MCF 10A (cell line): Measurements from ENCODE around the gene PRKACA. TPM values are rescaled to one million over a fixed set of nuclear protein-coding genes. Genes with fewer than 3 reads are reported as not detected.

Experiments used
- BruUV-seq: library from RNA; stranded (reverse); fragments of 400-500 nt; replicated peaks from 2 replicates; lab custom pipeline; 2021; lab: Mats Ljungman, UMichigan
- CTCF ChIA-PET: fragments of 300-600 bp; sonication (Branson Sonifier 250); formaldehyde crosslinking; extraction: SDS; loops from one replicate; lab custom pipeline; 2021; ENCODE audit warnings: antibody characterized with exemption, inconsistent platforms; lab: Yijun Ruan, JAX
- POLR2A ChIA-PET: fragments of 300-600, 350-650 bp; sonication (Branson Sonifier 250); formaldehyde crosslinking; extraction: SDS; loops from one replicate; lab custom pipeline; 2020; ENCODE audit warnings: antibody characterized with exemption, inconsistent platforms; lab: Yijun Ruan, JAX
- DNase-seq: peaks from one replicate; pipeline ENCODE4 v3.0.0-alpha.2; 2018; ENCODE audit not compliant: unreplicated experiment
- H3K27ac Mint-ChIP-seq: one replicate; pipeline ENCODE4 v1.8.0; 2022; ENCODE audit warnings: mild to moderate bottlenecking, low read depth, mixed read lengths; ENCODE audit not compliant: unreplicated experiment
- H3K27me3 Mint-ChIP-seq: one replicate; pipeline ENCODE4 v1.8.0; 2022; ENCODE audit warnings: mixed read lengths; ENCODE audit not compliant: insufficient read depth, unreplicated experiment
- H3K36me3 Mint-ChIP-seq: one replicate; pipeline ENCODE4 v1.8.0; 2022; ENCODE audit warnings: mild to moderate bottlenecking, moderate library complexity, mixed read lengths; ENCODE audit not compliant: insufficient read depth, unreplicated experiment
- H3K4me1 Mint-ChIP-seq: one replicate; pipeline ENCODE4 v1.8.0; 2022; ENCODE audit warnings: mixed read lengths; ENCODE audit not compliant: insufficient read depth, unreplicated experiment
- H3K4me3 Mint-ChIP-seq: one replicate; pipeline ENCODE4 v1.8.0; 2022; ENCODE audit warnings: mild to moderate bottlenecking, moderate library complexity, mixed read lengths; ENCODE audit not compliant: unreplicated experiment
- H3K9me3 Mint-ChIP-seq: one replicate; pipeline ENCODE4 v1.8.0; 2022; ENCODE audit warnings: mixed read lengths; ENCODE audit not compliant: unreplicated experiment
- intact Hi-C: fragments of 100-400 bp; cut with micrococcal nuclease; formaldehyde crosslinking; loops from 2 replicates; pipeline ENCODE4 v1.14.1; 2022
- total RNA-seq: library from RNA; stranded (reverse); gene quantifications from 2 replicates; pipeline ENCODE4 v1.2.3, GENCODE V29; 2022
- TF ChIP-seq, protein P1 (sequence below): fragments of 200-600 bp; IDR thresholded peaks from one replicate; pipeline ENCODE4 v1.8.0; 2022; ENCODE audit warnings: antibody characterized with exemption, mild to moderate bottlenecking; ENCODE audit not compliant: unreplicated experiment

PRKACA gene
- total RNA-seq, 1 experiment from 2014 or later, result 49.8 TPM

DNA sequence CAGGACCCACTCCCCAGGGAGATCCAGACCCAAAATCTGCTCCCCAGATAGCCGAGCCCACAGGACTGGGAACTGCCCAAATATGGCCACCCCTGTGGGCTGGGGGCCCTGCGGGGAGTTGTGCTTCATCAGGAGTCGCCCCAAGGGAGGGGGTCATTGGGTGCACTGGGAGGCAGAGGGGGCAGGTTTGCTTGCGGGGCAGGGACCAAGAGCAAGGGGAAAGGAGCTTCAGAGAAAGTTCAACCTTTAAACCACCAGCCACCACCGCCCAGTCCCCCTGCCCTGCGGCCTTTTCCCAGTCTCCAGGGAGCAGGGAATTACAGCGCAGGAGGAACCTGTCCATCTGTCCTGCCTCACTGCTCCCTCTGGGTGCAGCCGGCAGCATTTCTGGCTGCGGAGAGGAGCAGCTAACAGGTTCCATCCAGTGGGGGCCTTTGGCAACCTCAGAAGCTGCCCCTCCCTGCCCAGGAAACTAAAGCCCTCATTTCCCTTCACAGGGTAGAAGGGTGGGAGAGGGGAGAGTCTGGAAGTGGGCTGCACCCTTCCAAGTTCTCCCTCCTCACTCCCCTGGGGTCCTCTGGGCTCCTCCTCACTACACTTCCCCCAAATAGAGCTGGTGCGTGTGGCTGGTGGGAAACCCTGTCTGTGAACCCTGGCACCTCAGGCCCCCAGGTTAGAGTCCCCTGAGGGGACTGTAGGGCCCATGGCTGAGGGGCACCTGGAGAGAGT lies 32.6 kb upstream of the PRKACA start:
- Mint-ChIP-seq H3K9me3 (no peaks in the 10 kb centered on the region), H3K27me3 (no peaks in the 10 kb centered on the region), H3K4me3 (no peak overlapping the region), H3K36me3 (peaks cover 5% of the 10 kb centered on the region), H3K27ac (no peak overlapping the region), H3K4me1 (peaks cover 21% of the 10 kb centered on the region)
- BruUV-seq, result no TSS peak
- no peak for DNase-seq
- POLR2A ChIA-PET, result no interaction called here
- TF ChIP-seq, protein P1, sequence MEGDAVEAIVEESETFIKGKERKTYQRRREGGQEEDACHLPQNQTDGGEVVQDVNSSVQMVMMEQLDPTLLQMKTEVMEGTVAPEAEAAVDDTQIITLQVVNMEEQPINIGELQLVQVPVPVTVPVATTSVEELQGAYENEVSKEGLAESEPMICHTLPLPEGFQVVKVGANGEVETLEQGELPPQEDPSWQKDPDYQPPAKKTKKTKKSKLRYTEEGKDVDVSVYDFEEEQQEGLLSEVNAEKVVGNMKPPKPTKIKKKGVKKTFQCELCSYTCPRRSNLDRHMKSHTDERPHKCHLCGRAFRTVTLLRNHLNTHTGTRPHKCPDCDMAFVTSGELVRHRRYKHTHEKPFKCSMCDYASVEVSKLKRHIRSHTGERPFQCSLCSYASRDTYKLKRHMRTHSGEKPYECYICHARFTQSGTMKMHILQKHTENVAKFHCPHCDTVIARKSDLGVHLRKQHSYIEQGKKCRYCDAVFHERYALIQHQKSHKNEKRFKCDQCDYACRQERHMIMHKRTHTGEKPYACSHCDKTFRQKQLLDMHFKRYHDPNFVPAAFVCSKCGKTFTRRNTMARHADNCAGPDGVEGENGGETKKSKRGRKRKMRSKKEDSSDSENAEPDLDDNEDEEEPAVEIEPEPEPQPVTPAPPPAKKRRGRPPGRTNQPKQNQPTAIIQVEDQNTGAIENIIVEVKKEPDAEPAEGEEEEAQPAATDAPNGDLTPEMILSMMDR, result no peak
- intact Hi-C loops, result no loop called here
- CTCF ChIA-PET, result interaction anchor here (0.7 kb wide), 1 partner anchor 198 kb away, joined by 4 read pairs; no protein-coding TSS in a partner anchor

DNA sequence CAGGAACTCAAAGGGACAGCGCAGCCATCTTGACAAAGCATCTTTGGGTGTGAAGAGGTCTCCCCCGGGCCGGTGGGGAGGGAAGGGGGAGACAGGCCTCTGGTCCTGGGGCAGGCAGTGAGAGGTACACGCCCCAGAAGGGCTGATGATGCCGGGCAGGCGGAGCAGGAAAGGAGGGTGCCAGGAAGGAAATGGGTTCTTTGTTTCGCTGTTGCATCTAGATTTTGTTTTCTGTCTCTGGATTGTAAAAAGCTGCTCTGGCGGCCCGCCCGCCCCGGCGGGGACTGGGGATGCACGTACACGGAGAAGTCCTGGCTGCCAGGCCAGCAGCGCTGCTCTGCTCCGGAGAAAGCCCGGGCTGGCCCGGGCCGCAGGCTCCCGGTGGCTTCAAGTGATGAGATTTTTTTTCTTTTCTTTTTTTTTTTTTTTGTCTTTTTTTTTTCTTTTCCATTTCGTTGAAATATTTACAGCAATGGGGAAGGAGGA lies 32.0 kb upstream of the PRKACA start:
- H3K36me3 Mint-ChIP-seq, result peaks cover 5% of the 10 kb centered on the region
- intact Hi-C loops, result no loop called here
- H3K4me1 Mint-ChIP-seq, result peaks cover 21% of the 10 kb centered on the region
- CTCF ChIA-PET, result interaction anchor here (0.7 to 1.1 kb wide), 2 partner anchors 10 to 199 kb away, joined by 4 read pairs; no protein-coding TSS in a partner anchor
- H3K4me3 Mint-ChIP-seq, result no peak overlapping the region
- TF ChIP-seq, protein P1, result no peak
- no TSS peak for BruUV-seq
- POLR2A ChIA-PET, result no interaction called here
- no peak for DNase-seq
- no peak overlapping the region for H3K27ac Mint-ChIP-seq
- no peaks in the 10 kb centered on the region for H3K27me3 Mint-ChIP-seq
- H3K9me3 Mint-ChIP-seq, result no peaks in the 10 kb centered on the region

DNA sequence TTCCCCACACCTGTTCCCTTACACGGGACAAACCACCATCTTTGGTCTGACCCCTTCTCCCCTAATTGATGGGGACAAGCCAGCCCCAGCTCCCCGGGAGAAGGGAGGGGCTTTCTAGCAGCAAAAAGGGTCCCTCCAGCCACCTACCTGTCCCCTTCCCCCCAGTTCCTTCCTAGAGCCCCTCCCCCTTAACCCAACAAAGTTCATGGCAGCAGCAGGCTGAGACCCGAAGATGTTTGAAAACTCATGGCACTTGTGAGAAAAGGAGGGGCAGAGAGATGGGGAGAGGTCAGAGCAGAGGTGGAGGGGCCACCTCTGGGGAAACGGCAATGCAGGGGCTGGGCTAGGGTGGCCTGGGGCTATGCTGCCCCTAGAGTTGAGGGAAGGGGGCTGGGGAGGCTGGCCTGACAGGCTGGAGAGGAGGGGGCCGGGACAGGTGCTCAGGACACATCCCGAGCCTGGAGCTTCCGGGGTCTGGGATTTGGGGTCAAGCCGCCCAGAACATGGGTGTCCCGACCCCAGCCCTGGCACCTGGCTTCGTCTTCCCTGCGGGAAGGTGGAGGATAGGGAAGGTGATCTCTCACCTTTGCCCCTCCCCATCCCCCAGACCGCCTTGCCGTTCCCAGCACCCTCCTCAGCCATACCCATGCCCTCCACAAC lies 31.3 kb upstream of the PRKACA start:
- Mint-ChIP-seq H3K4me3 (no peak overlapping the region), H3K9me3 (no peaks in the 10 kb centered on the region), H3K4me1 (peaks cover 15% of the 10 kb centered on the region), H3K36me3 (peaks cover 5% of the 10 kb centered on the region), H3K27ac (no peak overlapping the region), H3K27me3 (no peaks in the 10 kb centered on the region)
- TF ChIP-seq, protein P1, result no peak
- POLR2A ChIA-PET, result no interaction called here
- intact Hi-C loops, result no loop called here
- CTCF ChIA-PET, result interaction anchor here (1.1 kb wide), 1 partner anchor 11 kb away, joined by 4 read pairs; no protein-coding TSS in a partner anchor
- DNase-seq, result no peak
- no TSS peak for BruUV-seq
